ENCODE measurements around the gene ARHGEF16.

The ARHGEF16 gene

GRCh38 chr1:3422638-3423037 is 31.8 kb upstream of the ARHGEF16 start:
- no peak for DNase-seq (ENCODE audit: low spot score)

GRCh38 chr1:3423245-3423829 is 31.1 kb upstream of the ARHGEF16 start:
- no peak for DNase-seq (ENCODE audit: low spot score)

GRCh38 chr1:3423896-3424611 is 30.4 kb upstream of the ARHGEF16 start:
- no peak for DNase-seq (ENCODE audit: low spot score)

GRCh38 chr1:3425486-3426215 is 28.8 kb upstream of the ARHGEF16 start:
- DNase-seq (ENCODE audit: low spot score) = no peak

- no peak for DNase-seq (ENCODE audit: low spot score)
Measured at GRCh38 chr1:3426956-3427535, 27.4 kb upstream of the ARHGEF16 start.

- no peak for DNase-seq (ENCODE audit: low spot score)
Measured at GRCh38 chr1:3427711-3428704, 26.5 kb upstream of the ARHGEF16 start.

- no peak for DNase-seq (ENCODE audit: low spot score)
Measured at GRCh38 chr1:3428899-3429298, 25.6 kb upstream of the ARHGEF16 start.

- no peak for DNase-seq (ENCODE audit: low spot score)
Measured at GRCh38 chr1:3429320-3429719, 25.1 kb upstream of the ARHGEF16 start.

- DNase-seq (ENCODE audit: low spot score) = no peak
Measured at GRCh38 chr1:3429766-3430165, 24.7 kb upstream of the ARHGEF16 start.

- DNase-seq (ENCODE audit: low spot score) = no peak
Measured at GRCh38 chr1:3430406-3430805, 24.1 kb upstream of the ARHGEF16 start.

GRCh38 chr1:3430820-3431219 is 23.6 kb upstream of the ARHGEF16 start:
- DNase-seq (ENCODE audit: low spot score) = no peak

GRCh38 chr1:3431266-3431665 is 23.2 kb upstream of the ARHGEF16 start:
- DNase-seq (ENCODE audit: low spot score) = no peak

- DNase-seq (ENCODE audit: low spot score) = no peak
Measured at GRCh38 chr1:3431686-3432085, 22.8 kb upstream of the ARHGEF16 start.

GRCh38 chr1:3432306-3432705 is 22.2 kb upstream of the ARHGEF16 start:
- DNase-seq (ENCODE audit: low spot score) = no peak

GRCh38 chr1:3433076-3433475 is 21.4 kb upstream of the ARHGEF16 start:
- DNase-seq (ENCODE audit: low spot score) = no peak

GRCh38 chr1:3433596-3434320 is 20.7 kb upstream of the ARHGEF16 start:
- no peak for DNase-seq (ENCODE audit: low spot score)

- DNase-seq (ENCODE audit: low spot score) = no peak
Measured at GRCh38 chr1:3434406-3435110, 19.9 kb upstream of the ARHGEF16 start.

GRCh38 chr1:3435666-3436065 is 18.8 kb upstream of the ARHGEF16 start:
- no peak for DNase-seq (ENCODE audit: low spot score)

GRCh38 chr1:3436451-3436850 is 18.0 kb upstream of the ARHGEF16 start:
- no peak for DNase-seq (ENCODE audit: low spot score)

- DNase-seq (ENCODE audit: low spot score) = no peak
Measured at GRCh38 chr1:3436901-3437300, 17.6 kb upstream of the ARHGEF16 start.

All from putamen (tissue), 1 donor.